Right lobe of liver (tissue), 4 donors: ENCODE data around the gene TMEM267.
A peak's percentile ranks its signal among the peaks of the same experiment; 100 is the strongest.

Experiments used
- CTCF ChIP-seq, 4 donors: fragments of 200-600 bp in 3 of 4; fragments of 450-650 bp in 1 of 4; IDR thresholded peaks; one replicate each; pipeline versions ENCODE4 v1.5.1 to v1.8.0; 2016 to 2022; ENCODE audit warnings: antibody characterized with exemption in 4 of 4, mild to moderate bottlenecking in 2 of 4
- POLR2A ChIP-seq: fragments of 450-650 bp; IDR thresholded peaks from one replicate; pipeline ENCODE4 v1.6.1; 2017; ENCODE audit warnings: antibody characterized with exemption, mild to moderate bottlenecking
- donor health status: DM: no; HTN: no; CAD: no.
- donor health status: DM: no; HTN: no; CAD: no.
- donor health status: DM: no; HTN: yes; CAD: no.

- TF ChIP-seq CTCF (IDR thresholded peaks at IDR 0.05) (no peak), POLR2A (peak; percentile 10)
Measured at GRCh38 chr5:43422143-43422542, 61.5 kb downstream of the TMEM267 start.
